Panc1 (cell line): ENCODE results near the gene FCF1. TPM values are rescaled to one million over a fixed set of nuclear protein-coding genes. Genes with fewer than 3 reads are reported as not detected.

ENCODE experiments used
- ATAC-seq: fragments of 200-7000 bp; cut with Tn5 transposase; 2 replicates; pipeline ENCODE4 v1.9.1; 2020; ENCODE audit warnings: mild to moderate bottlenecking, moderate library complexity
- BruUV-seq: library from RNA; stranded (reverse); fragments of 400-500 nt; replicated peaks from 2 replicates; lab custom pipeline; 2021; lab: Mats Ljungman, UMichigan
- CTCF ChIA-PET: fragments of 300-600 bp; sonication (Branson Sonifier 250); formaldehyde crosslinking; loops from one replicate; lab custom pipeline; 2022; ENCODE audit warnings: antibody characterized with exemption; lab: Charles Lee
- POLR2A ChIA-PET: fragments of 300-600 bp; sonication (Branson Sonifier 250); formaldehyde crosslinking; loops from one replicate; lab custom pipeline; 2022; ENCODE audit warnings: antibody characterized with exemption; lab: Charles Lee
- DNase-seq: peaks from one replicate; pipeline ENCODE4 v3.0.0-alpha.2; 2010; ENCODE audit warnings: low read depth, low spot score
- H3K27ac ChIP-seq: 2 replicates; pipeline ENCODE4 v1.5.1; 2011; ENCODE audit warnings: mild to moderate bottlenecking, low read length, inconsistent platforms
- H3K27me3 ChIP-seq: fragments of 200-500 bp; sonication (Bioruptor generic); 2 replicates; pipeline ENCODE4 v1.6.0; 2014; ENCODE audit warnings: low read length, inconsistent platforms; ENCODE audit not compliant: control insufficient read depth, insufficient read depth
- H3K36me3 ChIP-seq: fragments of 200-500 bp; sonication (Bioruptor generic); 2 replicates; pipeline ENCODE4 v1.5.1; 2014; ENCODE audit warnings: inconsistent platforms, mild to moderate bottlenecking, low read length, moderate library complexity; ENCODE audit not compliant: control insufficient read depth, insufficient read depth
- H3K4me1 ChIP-seq: 2 replicates; pipeline ENCODE4 v1.5.1; 2011; ENCODE audit warnings: inconsistent platforms, mild to moderate bottlenecking, low read length, moderate library complexity; ENCODE audit not compliant: control insufficient read depth, insufficient read depth
- H3K4me3 ChIP-seq, 2 experiments: 2 replicates each; pipeline ENCODE4 v1.5.1; 2011 to 2012; ENCODE audit warnings: low read depth in 2 of 2, low read length in 2 of 2, mild to moderate bottlenecking in 2 of 2, inconsistent platforms in 1 of 2, moderate library complexity in 1 of 2
- H3K9me3 ChIP-seq: fragments of 200-500 bp; sonication (Bioruptor generic); 2 replicates; pipeline ENCODE4 v1.5.1; 2014; ENCODE audit warnings: low read depth, mild to moderate bottlenecking, inconsistent platforms, low read length, moderate library complexity; ENCODE audit not compliant: control insufficient read depth, insufficient read depth
- POLR2AphosphoS5 ChIP-seq: IDR thresholded peaks from 2 replicates; pipeline ENCODE4 v1.6.1; 2012; ENCODE audit warnings: mild to moderate bottlenecking, low read depth, low read length, moderate library complexity
- SIN3A ChIP-seq: IDR thresholded peaks from 2 replicates; pipeline ENCODE4 v1.6.1; 2012; ENCODE audit warnings: low read depth, mild to moderate bottlenecking, low read length, moderate library complexity, borderline replicate concordance; ENCODE audit not compliant: insufficient read depth
- TCF7L2 ChIP-seq: IDR thresholded peaks from 2 replicates; pipeline ENCODE4 v1.6.1; 2011; ENCODE audit warnings: mild to moderate bottlenecking, low read depth, low read length, inconsistent platforms
- in situ Hi-C: cut with HindIII; loops from 2 replicates; pipeline ENCODE4 v1.10.0; 2016; ENCODE audit warnings: low sequenced_read_pairs, low pct_unique_long_range_greater_than_20kb
- intact Hi-C: fragments of 100-400 bp; cut with micrococcal nuclease; formaldehyde crosslinking; loops from one replicate; pipeline ENCODE4 v1.10.0; 2022; ENCODE audit not compliant: unreplicated experiment
- total RNA-seq: library from RNA; stranded (reverse); gene quantifications from one replicate; pipeline ENCODE4 v1.2.1, GENCODE V29; 2021; ENCODE audit not compliant: unreplicated experiment
- TF ChIP-seq, protein P1 (sequence below), 2 experiments: IDR thresholded peaks; 2 replicates each; pipeline ENCODE4 v1.6.1; 2011 to 2012; ENCODE audit warnings: low read depth in 2 of 2, control low read depth in 1 of 2, low read length in 1 of 2, mild to moderate bottlenecking in 1 of 2, moderate library complexity in 1 of 2; ENCODE audit not compliant: insufficient read depth in 1 of 2
- TF ChIP-seq, protein P2 (sequence below): fragments of 450-650 bp; IDR thresholded peaks from 2 replicates; pipeline ENCODE4 v1.5.1; 2017; ENCODE audit warnings: mild to moderate bottlenecking

The FCF1 gene
- total RNA-seq, 1 experiment from 2014 or later = 41.5 TPM

DNA sequence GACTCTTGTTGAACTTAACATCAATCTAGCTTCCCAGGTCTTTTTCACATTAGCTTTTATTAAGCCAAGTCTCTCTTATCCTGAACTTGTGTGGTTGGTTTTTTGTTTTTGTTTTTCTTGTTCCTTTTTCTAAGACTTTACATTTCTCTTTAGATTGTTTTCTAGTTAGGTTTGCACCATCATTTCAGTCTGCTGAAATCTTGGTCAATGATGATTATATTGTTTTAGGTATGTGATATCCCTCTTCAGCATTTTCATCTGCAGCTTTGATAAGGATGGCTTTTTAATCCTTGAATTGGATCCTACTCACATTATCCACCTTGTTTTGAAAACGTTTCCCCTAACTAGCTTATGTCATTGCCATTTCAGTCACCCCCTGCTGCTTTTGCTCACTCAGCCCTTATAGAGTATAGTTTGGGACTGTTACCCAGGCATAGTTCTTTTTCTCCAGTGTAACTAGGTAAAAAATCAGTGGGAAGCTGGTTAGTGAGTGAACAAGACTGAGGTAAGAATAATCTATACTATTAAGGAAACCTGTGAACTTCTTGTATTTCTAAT, 72.2 kb downstream of the FCF1 start:
- BruUV-seq = no TSS peak
- POLR2A ChIA-PET = interaction anchor here (0.8 kb wide), 1 partner anchor 44 kb away, joined by 8 read pairs; no protein-coding TSS in a partner anchor
- CTCF ChIA-PET = no interaction called here
- H3K36me3 ChIP-seq = peaks cover 21% of the 10 kb centered on the region
- H3K27ac ChIP-seq = no peak overlapping the region
- H3K27me3 ChIP-seq = no peaks in the 10 kb centered on the region
- intact Hi-C loops = no loop called here
- H3K9me3 ChIP-seq = no peaks in the 10 kb centered on the region
- no peak for ATAC-seq
- TF ChIP-seq SIN3A (no peak), POLR2AphosphoS5 (no peak), TCF7L2 (no peak)
- TF ChIP-seq, protein P1, sequence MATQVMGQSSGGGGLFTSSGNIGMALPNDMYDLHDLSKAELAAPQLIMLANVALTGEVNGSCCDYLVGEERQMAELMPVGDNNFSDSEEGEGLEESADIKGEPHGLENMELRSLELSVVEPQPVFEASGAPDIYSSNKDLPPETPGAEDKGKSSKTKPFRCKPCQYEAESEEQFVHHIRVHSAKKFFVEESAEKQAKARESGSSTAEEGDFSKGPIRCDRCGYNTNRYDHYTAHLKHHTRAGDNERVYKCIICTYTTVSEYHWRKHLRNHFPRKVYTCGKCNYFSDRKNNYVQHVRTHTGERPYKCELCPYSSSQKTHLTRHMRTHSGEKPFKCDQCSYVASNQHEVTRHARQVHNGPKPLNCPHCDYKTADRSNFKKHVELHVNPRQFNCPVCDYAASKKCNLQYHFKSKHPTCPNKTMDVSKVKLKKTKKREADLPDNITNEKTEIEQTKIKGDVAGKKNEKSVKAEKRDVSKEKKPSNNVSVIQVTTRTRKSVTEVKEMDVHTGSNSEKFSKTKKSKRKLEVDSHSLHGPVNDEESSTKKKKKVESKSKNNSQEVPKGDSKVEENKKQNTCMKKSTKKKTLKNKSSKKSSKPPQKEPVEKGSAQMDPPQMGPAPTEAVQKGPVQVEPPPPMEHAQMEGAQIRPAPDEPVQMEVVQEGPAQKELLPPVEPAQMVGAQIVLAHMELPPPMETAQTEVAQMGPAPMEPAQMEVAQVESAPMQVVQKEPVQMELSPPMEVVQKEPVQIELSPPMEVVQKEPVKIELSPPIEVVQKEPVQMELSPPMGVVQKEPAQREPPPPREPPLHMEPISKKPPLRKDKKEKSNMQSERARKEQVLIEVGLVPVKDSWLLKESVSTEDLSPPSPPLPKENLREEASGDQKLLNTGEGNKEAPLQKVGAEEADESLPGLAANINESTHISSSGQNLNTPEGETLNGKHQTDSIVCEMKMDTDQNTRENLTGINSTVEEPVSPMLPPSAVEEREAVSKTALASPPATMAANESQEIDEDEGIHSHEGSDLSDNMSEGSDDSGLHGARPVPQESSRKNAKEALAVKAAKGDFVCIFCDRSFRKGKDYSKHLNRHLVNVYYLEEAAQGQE (IDR thresholded peaks at IDR 0.05; ENCODE audit: insufficient read depth in 1 of 2, low read depth in 2 of 2, low read length in 1 of 2) = no peak
- H3K4me3 ChIP-seq = no peak overlapping the region
- no peak for DNase-seq
- in situ Hi-C loops = no loop called here
- no peaks in the 10 kb centered on the region for H3K4me1 ChIP-seq

DNA sequence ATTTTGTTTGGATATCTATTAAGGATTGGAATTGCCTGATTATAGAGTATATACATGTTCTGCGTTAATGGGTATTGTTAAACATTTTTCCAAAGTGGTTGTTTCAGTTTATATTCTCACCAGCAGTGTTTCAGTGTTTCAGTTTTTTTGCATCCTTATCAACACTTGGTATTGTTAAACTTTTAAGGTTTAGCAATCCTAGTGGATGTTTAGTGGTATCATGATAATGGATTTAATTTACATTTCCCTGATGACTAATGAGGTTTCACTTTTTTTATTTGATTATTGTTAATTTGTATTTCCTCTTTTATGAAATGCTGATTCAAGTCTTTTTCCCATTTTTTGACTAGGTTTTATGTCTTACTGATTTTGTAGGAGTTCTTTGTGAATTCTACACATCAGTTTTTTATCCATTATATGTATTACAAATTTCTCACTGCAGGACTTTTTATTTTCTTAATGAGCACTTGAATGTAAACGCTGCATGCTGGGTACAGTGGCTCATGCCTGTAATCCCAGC, 73.9 kb downstream of the FCF1 start:
- no peak for TF ChIP-seq POLR2AphosphoS5
- no peak for TF ChIP-seq TCF7L2
- TF ChIP-seq SIN3A = no peak
- TF ChIP-seq, protein P1 (IDR thresholded peaks at IDR 0.05; ENCODE audit: insufficient read depth in 1 of 2, low read depth in 2 of 2, low read length in 1 of 2) = no peak
- TF ChIP-seq, protein P2, sequence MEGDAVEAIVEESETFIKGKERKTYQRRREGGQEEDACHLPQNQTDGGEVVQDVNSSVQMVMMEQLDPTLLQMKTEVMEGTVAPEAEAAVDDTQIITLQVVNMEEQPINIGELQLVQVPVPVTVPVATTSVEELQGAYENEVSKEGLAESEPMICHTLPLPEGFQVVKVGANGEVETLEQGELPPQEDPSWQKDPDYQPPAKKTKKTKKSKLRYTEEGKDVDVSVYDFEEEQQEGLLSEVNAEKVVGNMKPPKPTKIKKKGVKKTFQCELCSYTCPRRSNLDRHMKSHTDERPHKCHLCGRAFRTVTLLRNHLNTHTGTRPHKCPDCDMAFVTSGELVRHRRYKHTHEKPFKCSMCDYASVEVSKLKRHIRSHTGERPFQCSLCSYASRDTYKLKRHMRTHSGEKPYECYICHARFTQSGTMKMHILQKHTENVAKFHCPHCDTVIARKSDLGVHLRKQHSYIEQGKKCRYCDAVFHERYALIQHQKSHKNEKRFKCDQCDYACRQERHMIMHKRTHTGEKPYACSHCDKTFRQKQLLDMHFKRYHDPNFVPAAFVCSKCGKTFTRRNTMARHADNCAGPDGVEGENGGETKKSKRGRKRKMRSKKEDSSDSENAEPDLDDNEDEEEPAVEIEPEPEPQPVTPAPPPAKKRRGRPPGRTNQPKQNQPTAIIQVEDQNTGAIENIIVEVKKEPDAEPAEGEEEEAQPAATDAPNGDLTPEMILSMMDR = no peak
- H3K9me3 ChIP-seq = no peaks in the 10 kb centered on the region
- no peak overlapping the region for H3K27ac ChIP-seq
- no peaks in the 10 kb centered on the region for H3K27me3 ChIP-seq
- no peaks in the 10 kb centered on the region for H3K4me1 ChIP-seq
- ChIA-PET CTCF (no interaction called here), POLR2A (no interaction called here)
- DNase-seq = no peak
- no TSS peak for BruUV-seq
- no peak for ATAC-seq
- H3K36me3 ChIP-seq = peaks cover 15% of the 10 kb centered on the region
- no peak overlapping the region for H3K4me3 ChIP-seq
- intact Hi-C loops = no loop called here
- in situ Hi-C loops = no loop called here

Other genes with a start within 250 kb of the FCF1 start
- gene NPC2, start 219.8 kb upstream of the FCF1 start, total RNA-seq = 141 TPM
- 26.1 TPM for gene ISCA2, start 219.4 kb upstream of the FCF1 start, total RNA-seq
- gene LTBP2, start 100.9 kb upstream of the FCF1 start, total RNA-seq = 69.8 TPM
- 44.7 TPM for gene AREL1, start 64 bp upstream of the FCF1 start, total RNA-seq
- gene YLPM1, start 50.2 kb downstream of the FCF1 start, total RNA-seq = 38.9 TPM
- not detected for gene PROX2, start 163.0 kb downstream of the FCF1 start, total RNA-seq
- gene DLST, start 168.8 kb downstream of the FCF1 start, total RNA-seq = 68.8 TPM
- gene RPS6KL1, start 210.1 kb downstream of the FCF1 start, total RNA-seq = 14.9 TPM
- 7.3 TPM for gene PGF, start 242.5 kb downstream of the FCF1 start, total RNA-seq